ENCODE data around the gene CFD.

Gene CFD

GRCh38 chr19:858868-859843 is at the start of gene CFD:
CFD (plus strand) TSS chr19:859664; CDS start chr19:859690, 26 bp downstream.
- Histone ChIP-seq H3K36me3 (ENCODE audit: control insufficient read depth in 2 of 2, insufficient read depth in 1 of 2, low read length in 2 of 2) (no peaks in the 10 kb centered on the region), H3K4me3 (ENCODE audit: low read depth, low read length) (peak within 1 kb of the TSS; percentile 48), H3K4me1 (ENCODE audit: control insufficient read depth, insufficient read depth, low read length) (no peaks in the 10 kb centered on the region), H3K27ac (ENCODE audit: extremely low read depth, low read depth, low read length) (peak within 1 kb of the TSS; percentile 31; the same call in 1 of the 2 replicates), H3K9me3 (ENCODE audit: control insufficient read depth, insufficient read depth, low read depth, low read length) (no peaks in the 10 kb centered on the region)
- POLR2A ChIA-PET, result interaction anchor here (0.6 to 1.0 kb wide), 2 partner anchors 64 to 401 kb away, joined by 3 to 4 read pairs; no protein-coding TSS in a partner anchor
- CTCF ChIA-PET, result interaction anchor here (1.7 to 3.0 kb wide), 2 partner anchors 57 to 89 kb away, joined by 4 to 21 read pairs; no protein-coding TSS in a partner anchor
- no peak for TF ChIP-seq ZNF398 (tag by site-specific recombination; IDR thresholded peaks at IDR 0.05)
- peak; percentile 93 for TF ChIP-seq ZIC2 (tag by site-specific recombination; IDR thresholded peaks at IDR 0.05)
- peak; percentile 97 for TF ChIP-seq GLIS1 (tag by site-specific recombination; IDR thresholded peaks at IDR 0.05)
- peak; percentile 92 for TF ChIP-seq KLF1 (tag by site-specific recombination; IDR thresholded peaks at IDR 0.05)

GRCh38 chr19:810077-810855 is 49.2 kb upstream of the CFD start:
- H3K36me3 ChIP-seq (ENCODE audit: control insufficient read depth in 2 of 2, insufficient read depth in 1 of 2, low read length in 2 of 2), result peaks cover 25 to 79% of the 10 kb centered on the region in 2 experiments; a peak in 2 of 3 replicates
- peak overlapping the region; percentile 24; the same call in 1 of the 2 replicates for H3K27ac ChIP-seq (ENCODE audit: extremely low read depth, low read depth, low read length)
- TF ChIP-seq GLIS1 (tag by site-specific recombination; IDR thresholded peaks at IDR 0.05) (peak; percentile 20; the same call in 1 of the 2 replicates), ZBTB10 (tag by site-specific recombination; IDR thresholded peaks at IDR 0.05) (no peak), ZFHX2 (tag by site-specific recombination; conservative IDR thresholded peaks at IDR 0.05) (peak; percentile 51), ZNF600 (tag by site-specific recombination; IDR thresholded peaks at IDR 0.05) (0 out of 2 replicates have a peak, but pooled peaks have one; percentile 25), PATZ1 (tag by site-specific recombination; IDR thresholded peaks at IDR 0.05) (peak; percentile 42; the same call in 1 of the 2 replicates), ZSCAN16 (tag by site-specific recombination; IDR thresholded peaks at IDR 0.05) (no peak), EGR2 (tag by site-specific recombination; IDR thresholded peaks at IDR 0.05; ENCODE audit: low read depth) (0 out of 2 replicates have a peak, but pooled peaks have one; percentile 32), REPIN1 (tag by site-specific recombination; IDR thresholded peaks at IDR 0.05; ENCODE audit: low read depth) (no peak)
- TF ChIP-seq, protein P1, sequence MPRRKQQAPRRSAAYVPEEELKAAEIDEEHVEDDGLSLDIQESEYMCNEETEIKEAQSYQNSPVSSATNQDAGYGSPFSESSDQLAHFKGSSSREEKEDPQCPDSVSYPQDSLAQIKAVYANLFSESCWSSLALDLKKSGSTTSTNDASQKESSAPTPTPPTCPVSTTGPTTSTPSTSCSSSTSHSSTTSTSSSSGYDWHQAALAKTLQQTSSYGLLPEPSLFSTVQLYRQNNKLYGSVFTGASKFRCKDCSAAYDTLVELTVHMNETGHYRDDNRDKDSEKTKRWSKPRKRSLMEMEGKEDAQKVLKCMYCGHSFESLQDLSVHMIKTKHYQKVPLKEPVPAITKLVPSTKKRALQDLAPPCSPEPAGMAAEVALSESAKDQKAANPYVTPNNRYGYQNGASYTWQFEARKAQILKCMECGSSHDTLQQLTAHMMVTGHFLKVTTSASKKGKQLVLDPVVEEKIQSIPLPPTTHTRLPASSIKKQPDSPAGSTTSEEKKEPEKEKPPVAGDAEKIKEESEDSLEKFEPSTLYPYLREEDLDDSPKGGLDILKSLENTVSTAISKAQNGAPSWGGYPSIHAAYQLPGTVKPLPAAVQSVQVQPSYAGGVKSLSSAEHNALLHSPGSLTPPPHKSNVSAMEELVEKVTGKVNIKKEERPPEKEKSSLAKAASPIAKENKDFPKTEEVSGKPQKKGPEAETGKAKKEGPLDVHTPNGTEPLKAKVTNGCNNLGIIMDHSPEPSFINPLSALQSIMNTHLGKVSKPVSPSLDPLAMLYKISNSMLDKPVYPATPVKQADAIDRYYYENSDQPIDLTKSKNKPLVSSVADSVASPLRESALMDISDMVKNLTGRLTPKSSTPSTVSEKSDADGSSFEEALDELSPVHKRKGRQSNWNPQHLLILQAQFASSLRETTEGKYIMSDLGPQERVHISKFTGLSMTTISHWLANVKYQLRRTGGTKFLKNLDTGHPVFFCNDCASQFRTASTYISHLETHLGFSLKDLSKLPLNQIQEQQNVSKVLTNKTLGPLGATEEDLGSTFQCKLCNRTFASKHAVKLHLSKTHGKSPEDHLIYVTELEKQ (tag by site-specific recombination; IDR thresholded peaks at IDR 0.05; ENCODE audit: borderline replicate concordance), result no peak
- POLR2A ChIA-PET, result interaction anchor here (0.5 to 1.1 kb wide), 4 partner anchors 9 to 50 kb away, joined by 3 to 5 read pairs (median 4); no protein-coding TSS in a partner anchor
- no peaks in the 10 kb centered on the region for H3K9me3 ChIP-seq (ENCODE audit: control insufficient read depth, insufficient read depth, low read depth, low read length)
- no peak overlapping the region for H3K4me3 ChIP-seq (ENCODE audit: low read depth, low read length)
- H3K4me1 ChIP-seq (ENCODE audit: control insufficient read depth, insufficient read depth, low read length), result no peaks in the 10 kb centered on the region
- CTCF ChIA-PET, result interaction anchor here (0.6 to 1.2 kb wide), 3 partner anchors 27 to 67 kb away, joined by 3 to 5 read pairs (median 3); no protein-coding TSS in a partner anchor
